PC-9 (cell line): Measurements from ENCODE around the gene CCDC66.

ENCODE experiments used
- EZH2 ChIP-seq: fragments of 200-600 bp; sonication (generic); IDR thresholded peaks from 2 replicates; pipeline ENCODE4 v1.8.0; 2017; ENCODE audit warnings: antibody characterized with exemption, low read depth
- TF ChIP-seq, protein P1 (sequence below): fragments of 200-600 bp; sonication (generic); conservative IDR thresholded peaks from 2 replicates; pipeline ENCODE4 v1.6.1; 2017; ENCODE audit warnings: mixed run types, antibody characterized with exemption, mild to moderate bottlenecking, moderate library complexity

DNA sequence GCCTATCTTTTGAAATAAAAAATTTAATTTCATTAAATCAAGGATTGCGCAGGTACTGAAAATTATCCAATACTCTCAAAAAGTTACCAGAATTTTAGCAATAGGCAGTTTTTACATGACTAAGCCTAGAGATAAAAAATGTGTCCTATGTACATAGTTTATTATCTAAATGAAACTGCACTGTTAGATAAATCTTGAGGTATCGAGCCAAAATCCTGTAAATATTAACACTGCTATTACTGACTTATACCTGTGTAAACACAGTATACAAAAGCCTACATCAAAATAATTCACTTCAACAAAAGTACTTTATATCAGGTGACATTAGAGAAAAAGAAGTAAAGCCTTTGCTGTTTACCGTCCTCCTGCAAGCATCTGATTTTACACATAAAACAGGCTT lies 65.4 kb downstream of the CCDC66 start:
- TF ChIP-seq, protein P1, sequence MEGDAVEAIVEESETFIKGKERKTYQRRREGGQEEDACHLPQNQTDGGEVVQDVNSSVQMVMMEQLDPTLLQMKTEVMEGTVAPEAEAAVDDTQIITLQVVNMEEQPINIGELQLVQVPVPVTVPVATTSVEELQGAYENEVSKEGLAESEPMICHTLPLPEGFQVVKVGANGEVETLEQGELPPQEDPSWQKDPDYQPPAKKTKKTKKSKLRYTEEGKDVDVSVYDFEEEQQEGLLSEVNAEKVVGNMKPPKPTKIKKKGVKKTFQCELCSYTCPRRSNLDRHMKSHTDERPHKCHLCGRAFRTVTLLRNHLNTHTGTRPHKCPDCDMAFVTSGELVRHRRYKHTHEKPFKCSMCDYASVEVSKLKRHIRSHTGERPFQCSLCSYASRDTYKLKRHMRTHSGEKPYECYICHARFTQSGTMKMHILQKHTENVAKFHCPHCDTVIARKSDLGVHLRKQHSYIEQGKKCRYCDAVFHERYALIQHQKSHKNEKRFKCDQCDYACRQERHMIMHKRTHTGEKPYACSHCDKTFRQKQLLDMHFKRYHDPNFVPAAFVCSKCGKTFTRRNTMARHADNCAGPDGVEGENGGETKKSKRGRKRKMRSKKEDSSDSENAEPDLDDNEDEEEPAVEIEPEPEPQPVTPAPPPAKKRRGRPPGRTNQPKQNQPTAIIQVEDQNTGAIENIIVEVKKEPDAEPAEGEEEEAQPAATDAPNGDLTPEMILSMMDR = no peak
- no peak for TF ChIP-seq EZH2
